22Rv1 (cell line): ENCODE data around the gene INTS6.

ENCODE experiments used
- ZFX ChIP-seq: fragments of 450-650 bp; IDR thresholded peaks from 2 replicates; pipeline ENCODE4 v1.6.1; 2017; ENCODE audit warnings: antibody characterized with exemption, borderline replicate concordance
- TF ChIP-seq, protein P1 (sequence below): fragments of 450-650 bp; IDR thresholded peaks from 2 replicates; pipeline ENCODE4 v1.5.1; 2017; ENCODE audit warnings: mild to moderate bottlenecking

DNA sequence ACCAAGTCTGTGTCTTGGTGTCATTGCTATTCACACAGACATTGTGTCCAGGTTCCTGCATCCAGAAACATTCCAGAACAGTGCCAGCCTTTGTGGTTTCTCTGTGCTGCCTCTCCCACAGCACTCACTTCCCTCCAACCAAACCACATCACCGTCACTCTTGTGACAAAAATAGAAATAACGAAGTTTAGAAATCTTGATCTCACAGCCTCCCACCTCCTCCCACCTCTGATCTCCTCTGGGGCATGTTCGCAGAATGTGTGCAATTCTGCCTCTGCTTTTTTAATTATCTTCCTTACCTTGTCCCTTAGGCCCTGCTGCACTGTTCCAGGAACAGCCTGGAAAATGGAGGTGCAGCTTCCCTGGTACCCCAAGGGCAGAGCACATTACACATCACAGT, 122.0 kb downstream of the INTS6 start:
- TF ChIP-seq, protein P1, sequence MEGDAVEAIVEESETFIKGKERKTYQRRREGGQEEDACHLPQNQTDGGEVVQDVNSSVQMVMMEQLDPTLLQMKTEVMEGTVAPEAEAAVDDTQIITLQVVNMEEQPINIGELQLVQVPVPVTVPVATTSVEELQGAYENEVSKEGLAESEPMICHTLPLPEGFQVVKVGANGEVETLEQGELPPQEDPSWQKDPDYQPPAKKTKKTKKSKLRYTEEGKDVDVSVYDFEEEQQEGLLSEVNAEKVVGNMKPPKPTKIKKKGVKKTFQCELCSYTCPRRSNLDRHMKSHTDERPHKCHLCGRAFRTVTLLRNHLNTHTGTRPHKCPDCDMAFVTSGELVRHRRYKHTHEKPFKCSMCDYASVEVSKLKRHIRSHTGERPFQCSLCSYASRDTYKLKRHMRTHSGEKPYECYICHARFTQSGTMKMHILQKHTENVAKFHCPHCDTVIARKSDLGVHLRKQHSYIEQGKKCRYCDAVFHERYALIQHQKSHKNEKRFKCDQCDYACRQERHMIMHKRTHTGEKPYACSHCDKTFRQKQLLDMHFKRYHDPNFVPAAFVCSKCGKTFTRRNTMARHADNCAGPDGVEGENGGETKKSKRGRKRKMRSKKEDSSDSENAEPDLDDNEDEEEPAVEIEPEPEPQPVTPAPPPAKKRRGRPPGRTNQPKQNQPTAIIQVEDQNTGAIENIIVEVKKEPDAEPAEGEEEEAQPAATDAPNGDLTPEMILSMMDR, result no peak
- TF ChIP-seq ZFX, result no peak
